HG03342 (cell line): ENCODE measurements around the gene C4orf36.
A peak's percentile ranks its signal among the peaks of the same experiment; 100 is the strongest.

Experiments used
- ATAC-seq: cut with Tn5 transposase; IDR thresholded peaks from one replicate; pipeline ENCODE4 v1.9.1; 2021; ENCODE audit warnings: mild to moderate bottlenecking, moderate library complexity; ENCODE audit not compliant: unreplicated experiment

C4orf36 gene, protein sequence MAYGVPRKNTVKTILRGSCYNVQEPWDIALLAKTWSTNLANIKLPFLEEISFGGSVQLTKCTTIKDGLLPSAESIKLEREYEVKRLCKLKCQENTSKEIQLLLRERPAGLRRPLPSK

DNA sequence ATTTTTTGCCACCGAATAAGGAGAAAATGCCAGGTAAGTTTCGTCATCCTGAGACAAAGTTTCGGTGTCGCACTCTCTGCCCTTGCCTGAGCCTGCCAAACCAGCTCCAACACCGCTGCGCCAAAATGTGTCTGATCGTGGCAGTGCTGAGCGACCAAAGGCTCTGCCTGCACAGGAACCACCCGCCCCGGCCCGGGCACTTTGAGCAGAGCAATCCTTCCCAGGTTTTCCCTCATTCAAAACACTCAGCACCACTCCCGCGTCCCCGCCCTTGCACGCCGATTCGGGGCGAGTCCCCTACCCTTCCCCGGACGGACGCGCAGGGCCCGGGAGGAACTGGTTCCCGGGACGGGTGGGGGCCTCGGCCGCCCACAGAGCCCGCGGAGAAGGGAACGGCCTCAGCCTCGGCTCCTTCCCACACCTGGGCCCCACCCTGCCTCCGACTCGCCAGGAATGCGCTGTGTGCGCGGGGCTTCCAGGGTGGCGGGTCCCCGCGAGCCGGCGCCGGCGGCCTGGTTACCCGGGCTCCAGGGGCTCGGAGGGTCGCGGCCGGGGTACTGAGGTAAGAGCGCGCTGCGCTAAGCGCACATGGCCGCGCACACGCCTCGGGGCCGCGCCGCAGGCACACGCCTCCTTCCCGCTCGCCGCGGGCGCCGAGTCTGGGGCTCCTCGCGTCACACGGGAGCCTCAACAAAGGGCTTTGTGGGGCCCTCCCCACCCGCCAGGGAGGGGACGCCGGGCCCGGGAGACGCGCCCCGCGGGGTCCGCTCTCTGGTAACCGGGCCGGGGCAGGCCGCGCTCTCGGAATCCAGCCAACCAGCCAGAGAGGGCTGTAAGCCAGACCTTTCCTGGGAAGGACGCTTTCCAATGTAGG, at the start of gene C4orf36:
Gene C4orf36, minus strand, starts transcription at position 661 of the 874 bp plus-strand sequence. CDS start 902 bp downstream, outside the sequence.
- peak; percentile 64 for ATAC-seq

DNA sequence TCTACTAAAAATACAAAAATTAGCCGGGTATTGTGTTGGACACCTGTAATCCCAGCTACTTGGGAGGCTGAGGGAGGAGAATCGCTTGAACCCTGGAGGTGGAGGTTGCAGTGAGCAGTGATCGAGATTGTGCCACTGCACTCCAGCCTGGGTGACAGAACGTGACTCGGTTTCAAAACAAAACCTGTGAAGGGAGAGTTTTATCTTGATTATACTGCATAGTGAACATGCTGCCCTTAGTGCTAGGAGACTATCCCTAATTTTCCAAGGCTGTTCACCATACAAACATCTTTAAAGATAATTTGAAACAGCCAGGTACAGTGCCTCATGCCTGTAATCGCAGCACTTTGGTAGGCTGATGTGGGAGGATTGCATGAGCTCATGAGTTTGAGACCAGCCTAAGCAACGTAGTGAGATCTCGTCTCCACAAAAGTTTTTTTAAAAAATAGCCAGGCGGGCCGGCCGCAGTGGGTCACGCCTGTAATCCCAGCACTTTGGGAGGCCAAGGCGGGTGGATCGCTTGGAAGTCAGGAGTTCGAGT, 48.8 kb upstream of the C4orf36 start:
- ATAC-seq = no peak

DNA sequence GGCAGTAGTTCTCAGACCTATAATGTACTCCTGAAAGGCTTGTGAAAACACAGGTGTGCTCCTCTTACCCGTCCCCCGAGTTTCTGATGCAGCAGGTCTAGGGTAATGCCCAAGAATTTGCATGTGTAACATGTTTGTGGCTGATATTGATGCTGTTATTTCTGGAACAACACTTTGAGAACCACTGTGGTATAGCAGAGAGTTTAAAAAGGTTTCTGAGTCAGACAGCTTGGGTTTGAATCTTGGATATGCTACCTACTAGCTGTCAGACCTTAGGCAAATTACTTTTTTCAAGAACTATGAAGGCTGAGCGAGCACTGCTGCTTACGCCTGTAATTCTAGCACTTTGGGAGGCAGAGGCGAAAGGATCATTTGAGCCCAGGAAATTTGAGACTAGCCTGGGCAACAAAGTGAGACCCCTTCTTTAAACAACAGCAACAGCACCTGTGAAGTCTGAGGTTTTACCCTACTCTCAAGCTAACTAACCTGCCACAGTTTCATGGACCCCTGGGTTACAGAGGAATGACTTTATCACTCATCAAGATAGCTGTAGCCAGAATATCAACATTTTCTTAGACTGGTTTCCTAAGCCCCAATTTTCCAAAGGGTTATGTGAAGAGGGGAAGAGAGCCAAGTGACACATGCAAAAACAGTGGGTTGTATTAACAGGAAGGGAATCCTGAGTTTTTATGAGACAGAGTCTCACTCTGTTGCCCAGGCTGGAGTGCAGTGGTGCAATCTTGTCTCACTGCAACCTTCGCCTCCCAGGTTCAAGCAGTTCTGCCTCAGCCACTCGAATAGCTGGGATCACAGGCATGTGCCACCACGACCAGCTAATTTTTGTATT, 47.7 kb upstream of the C4orf36 start:
- peak; percentile 68 for ATAC-seq

DNA sequence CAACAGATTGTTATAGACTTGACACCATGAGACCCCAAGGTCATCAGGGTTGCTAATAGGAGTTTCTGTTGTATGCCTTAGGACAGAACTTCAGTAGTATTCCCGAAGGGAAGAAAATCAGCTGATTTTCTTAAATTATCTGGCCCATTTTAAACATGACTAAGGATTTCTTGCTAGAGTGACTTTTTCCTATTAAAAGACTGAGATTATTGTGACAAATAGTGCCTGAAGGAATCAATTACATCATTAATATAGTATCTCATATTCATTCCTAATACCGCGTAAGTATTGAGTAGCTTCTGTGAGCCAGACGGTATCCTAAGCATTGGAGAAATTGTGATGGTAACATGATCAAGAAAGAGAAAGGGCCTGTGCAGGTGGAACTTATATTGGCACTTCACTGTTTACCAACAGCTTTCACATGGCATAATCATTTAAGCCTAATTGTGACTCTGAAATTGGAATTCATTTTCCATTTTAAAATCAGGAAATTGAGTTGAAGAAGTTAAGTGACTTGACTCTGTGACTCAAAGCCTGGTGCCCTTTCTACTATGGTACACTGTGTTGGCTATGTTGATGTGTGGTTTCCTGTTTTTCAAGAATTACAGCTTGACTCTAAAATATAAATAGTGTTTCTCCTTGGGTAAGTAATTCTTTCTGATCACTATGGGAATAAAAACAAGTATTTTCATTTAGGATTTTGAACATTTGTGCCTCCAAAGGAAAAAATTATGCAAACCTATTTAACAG, 46.7 kb upstream of the C4orf36 start:
- ATAC-seq = no peak

DNA sequence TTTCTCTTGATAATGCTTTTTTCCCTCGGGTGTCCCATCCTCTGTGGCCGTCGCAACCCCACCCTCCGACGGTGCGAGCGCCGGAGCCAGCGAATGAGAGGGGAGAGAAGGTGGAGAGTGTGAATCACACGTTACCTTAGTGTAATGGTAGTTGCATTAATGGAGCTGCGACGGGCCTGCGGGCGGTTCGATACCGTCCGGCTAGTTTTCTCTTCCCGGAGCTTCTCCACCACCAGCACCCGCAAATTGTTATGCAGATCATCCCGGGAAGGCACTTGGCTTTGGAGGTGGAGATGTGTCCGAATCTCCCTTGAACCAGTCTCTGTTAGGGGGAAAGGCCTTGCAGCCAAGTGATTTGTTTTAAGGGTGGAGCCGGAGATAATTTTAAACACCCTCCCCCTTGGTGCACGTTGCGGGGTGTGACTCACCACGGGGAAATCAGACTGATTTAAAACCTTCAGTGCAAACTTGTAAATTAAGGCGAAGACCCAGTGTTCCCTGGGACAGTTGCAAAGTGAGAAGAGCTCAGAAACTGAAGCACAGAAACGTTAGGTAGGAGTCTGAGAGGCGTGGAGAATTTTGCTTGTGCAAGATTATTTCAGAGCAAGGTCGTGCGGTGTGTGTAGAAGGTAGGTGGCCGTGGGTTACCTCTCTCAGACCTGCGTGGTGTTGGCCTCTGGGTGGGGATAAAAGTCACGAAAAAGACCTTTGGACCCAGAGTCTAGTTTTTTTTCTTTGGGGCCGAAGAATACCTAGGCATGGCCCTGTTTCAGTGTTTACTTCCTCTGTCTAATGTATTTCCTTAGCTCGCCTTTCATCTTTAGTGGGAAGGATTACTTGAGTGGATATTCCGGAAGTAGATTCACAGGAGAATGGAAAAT, 43.9 kb upstream of the C4orf36 start:
- peak; percentile 29 for ATAC-seq

DNA sequence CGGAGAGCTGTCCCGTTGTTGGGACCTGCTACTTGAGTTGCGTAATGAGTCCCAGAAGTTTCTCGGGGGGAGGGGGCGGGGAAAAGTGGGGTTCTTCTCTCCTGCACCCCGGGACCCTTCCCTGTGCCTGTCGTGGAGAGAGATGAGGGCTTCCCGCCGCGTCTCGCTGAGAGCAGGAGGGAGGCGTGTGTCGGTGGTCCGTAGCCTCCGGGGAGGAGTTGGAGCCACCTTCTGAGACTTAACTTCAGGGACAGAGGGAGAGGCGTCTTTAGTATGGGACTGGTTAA, 43.3 kb upstream of the C4orf36 start:
- peak; percentile 1 for ATAC-seq

DNA sequence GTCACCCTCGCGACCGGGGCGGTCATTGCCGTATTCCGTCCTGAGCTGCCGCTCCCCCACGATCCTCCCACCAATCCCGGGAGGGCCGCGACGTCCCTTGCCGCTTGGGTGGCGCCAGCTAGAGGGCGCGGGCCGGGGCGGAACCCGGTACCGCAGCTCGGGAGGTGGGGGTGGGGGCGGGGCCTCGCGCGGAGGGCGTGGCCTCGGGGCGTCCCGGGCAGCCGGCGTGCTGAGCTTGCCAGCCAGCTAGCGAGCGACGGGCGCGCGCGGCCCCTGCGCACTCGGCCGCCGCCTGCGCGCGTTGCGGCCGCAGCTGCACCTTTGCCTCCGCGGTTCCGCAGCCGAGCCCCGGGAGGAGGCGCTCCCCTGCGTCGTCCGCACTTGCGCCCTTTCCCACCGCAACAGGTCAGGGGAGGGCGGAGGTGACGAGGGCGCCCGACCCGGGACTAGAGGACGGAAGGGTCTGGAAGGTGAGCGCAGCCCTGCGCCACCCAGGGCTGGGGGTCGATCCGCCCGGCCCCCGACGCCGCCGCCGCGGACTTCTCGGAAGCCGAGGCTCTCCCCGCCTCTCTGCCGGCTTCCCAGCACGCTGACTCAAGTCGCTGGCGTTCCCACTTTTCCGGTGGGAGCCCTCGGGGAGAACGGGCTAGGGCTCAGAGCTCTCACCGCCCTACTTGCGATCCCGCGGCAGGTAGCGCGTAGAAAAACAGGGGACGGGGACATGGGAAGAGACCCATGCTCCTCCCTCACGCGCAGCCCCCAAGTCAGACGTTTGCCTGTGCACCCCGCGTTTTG, 42.7 kb upstream of the C4orf36 start, which contains the start of gene AFF1:
Gene AFF1, plus strand, starts transcription at position 241 of the 795 bp plus-strand sequence. CDS start 13,523 bp downstream, outside the sequence.
- ATAC-seq = peak; percentile 45

DNA sequence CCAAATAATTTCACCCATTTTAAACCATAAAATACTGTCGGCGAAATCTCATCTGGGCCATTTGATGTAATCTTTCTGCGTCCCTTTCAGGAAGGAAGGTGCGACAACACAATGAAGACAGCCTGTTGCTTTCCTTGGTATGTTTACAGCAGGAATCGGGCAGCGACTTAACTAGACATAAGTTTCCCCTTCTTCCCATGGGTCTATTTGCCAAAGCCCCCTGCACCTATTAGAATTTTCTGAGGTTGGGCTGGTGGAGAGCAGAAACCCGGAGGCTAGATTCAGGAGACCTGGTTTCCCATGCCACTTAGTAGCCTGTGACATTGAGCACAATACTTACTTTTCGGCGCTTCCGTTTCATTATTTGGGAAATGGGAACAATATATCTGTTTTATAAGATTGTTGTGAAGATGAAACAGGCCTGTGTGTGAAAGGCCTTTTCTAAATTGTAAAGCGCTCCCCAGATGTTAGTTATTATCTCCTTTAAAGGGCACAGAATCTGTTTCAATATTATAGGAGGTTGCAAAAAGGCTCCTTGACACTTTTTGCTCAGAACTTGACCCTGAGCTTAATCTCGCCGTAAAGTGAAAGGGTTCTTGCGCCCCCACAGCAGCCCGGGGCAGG, 42.0 kb upstream of the C4orf36 start:
- no peak for ATAC-seq

DNA sequence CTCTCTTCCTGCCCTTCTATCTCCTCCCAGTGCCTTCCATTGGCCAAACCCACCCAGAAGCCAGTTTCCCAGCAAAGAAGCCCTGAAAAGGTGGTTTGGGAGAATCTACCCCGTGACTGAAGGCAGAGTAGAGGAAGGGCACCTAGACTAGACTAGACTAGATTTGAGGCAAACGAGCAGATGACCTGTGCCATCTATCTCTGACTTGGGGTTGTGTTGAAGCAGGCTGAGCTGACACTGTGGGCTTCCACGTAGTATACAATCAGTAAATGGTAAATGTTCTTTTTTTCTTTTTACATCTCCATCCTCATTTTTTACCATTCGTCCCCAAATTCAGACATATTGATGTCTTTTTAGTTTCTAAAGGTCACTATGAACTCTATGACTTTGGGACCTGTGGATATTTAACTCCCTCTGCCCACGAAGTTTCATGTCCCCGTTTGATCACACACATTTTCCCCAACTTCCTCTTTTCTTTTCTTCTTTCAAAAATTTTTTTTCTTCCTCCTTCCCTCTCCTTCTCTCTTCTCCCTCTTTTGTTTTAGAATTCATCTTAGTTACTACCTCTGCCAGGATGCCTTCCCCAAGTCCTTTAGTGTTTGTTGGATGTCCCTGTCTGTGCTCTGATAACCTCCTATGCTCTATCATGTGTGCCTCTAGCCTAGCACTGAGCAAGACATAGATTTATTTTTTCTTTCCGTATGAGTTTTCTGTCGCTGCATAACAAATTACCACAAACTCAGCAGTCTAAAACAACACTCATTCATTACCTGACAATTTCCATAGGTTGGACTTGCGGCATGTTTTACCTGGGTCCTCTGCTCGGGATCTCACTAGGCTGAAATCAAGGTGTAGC, 36.4 kb upstream of the C4orf36 start:
- ATAC-seq = no peak

DNA sequence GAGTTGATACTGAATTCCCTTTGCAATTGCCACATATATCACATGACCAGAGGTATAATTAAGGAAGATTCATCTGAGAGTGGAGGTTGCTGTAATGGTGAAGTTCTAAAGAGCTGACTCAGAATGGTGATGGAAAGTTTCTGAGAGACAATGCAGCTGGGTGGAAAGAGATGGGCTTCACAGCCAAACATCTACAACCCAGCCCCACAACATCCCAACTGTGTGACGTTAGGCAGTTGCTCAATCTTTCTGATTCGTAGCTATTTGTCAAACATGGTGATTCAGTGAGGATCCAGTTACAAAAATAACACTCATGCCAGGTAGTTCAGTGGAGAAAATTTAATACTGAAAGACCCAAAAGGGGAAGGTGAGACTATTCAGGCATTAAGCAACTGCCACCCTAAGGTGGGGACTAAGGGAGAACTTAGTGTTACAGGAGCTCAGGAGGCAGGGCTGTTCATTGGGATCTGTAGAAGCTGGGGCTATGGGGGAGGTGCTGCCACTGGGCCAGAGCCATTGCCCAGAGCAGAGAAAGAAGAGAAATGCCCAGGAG, 35.7 kb upstream of the C4orf36 start:
- no peak for ATAC-seq

DNA sequence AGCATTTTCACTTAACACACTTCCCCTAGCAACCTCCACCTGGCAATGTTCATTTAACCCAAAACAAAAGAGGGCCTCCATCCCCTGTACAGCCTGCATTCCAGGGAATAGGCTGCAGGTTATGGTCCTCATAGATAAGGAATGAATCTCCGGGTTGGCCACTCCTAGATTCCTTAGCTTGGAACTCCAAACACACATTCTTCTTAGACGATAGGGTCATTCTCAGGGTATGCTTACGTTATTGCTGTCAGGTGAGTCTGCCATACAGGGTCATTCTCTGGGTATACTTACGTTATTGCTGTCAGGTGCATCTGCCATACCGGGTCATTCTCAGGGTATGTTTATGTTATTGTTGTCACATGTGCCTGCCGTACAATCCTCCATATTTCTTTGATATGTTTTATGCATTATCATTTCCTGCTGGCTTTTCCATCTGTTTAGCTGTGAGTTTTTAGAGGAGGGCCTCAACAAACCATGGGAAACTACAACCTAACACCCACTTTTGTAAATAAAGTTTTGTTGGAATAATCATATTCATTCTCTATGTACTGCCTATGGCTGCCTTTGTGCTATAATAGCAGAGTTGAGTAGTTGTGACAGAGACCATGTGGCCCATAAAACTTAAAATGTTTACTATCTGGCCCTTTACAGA, 34.3 kb upstream of the C4orf36 start:
- ATAC-seq = no peak

DNA sequence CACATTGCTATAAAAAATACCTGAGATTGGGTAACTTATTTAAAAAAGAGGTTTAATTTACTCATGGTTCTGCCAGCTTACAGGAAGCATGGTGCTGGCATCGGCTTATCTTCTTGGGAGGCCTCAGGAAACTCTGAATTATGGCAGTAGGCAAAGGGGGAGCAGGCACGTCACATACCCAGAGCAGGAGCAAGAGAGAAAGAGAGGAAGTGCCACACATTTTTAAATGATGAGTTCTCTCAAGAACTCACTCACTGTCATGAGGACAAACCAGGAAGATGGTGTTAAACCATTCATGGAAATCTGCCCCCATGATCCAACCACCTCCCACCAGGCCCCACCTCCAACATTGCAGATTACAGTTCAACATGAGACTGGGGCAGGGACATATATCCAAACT, 32.6 kb upstream of the C4orf36 start:
- no peak for ATAC-seq

DNA sequence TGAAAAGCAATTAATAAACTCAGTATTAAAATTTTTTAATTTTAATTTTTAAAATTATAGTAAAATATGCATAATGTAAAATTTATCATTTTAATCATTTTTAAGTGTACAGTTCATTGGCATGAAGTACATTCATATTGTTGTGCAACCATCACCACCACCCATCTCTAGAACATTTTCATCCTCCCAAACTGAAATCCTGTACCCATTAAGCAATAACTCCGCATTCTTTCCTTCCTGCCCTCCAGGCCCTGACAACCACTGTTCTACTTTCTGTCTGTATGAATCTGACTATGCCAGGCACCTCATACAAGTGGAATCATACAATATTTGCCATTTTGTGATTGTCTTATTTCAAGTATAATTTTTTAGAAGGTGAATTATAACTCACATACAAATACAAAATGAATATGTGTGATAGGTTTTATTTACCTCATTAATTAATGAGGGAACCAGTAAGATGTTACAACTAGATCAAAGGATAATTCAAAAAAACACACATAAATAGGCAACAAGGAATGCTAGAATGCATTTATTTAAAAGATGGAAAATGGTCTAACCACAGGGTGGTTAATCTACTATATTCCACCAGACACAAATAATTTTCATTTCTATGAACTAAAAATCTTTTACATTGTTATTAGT, 29.5 kb upstream of the C4orf36 start:
- no peak for ATAC-seq

DNA sequence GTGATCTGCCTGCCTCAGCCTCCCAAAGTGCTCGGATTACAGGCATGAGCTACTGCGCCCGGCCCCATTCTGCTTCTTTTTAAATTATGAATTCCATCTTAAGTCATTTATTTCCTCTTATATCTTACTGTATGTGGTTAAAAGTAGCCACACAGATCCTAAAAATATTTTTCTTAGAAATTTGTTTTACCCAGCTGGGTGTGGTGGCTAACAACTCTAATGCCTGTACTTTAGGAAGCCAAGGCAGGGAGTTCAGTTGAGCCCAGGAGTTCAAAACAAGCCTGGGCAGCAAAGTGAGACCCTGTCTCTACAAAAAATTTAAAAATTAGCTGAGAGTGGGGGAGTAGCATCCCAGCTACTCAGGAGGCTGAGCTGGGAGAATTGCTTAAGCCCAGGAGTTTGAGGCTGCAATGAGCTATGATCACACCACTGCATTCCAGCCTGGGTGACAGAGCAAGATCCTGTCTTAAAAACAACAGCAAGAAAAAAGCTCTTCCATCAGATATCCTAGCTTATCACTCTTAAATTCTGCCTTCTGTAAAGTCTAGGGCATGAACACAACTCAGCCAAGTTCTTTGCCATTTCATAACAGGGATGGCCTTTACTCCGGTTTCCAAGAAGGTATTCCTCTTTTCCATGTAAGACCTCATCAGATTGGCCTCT, 27.5 kb upstream of the C4orf36 start:
- ATAC-seq = no peak

DNA sequence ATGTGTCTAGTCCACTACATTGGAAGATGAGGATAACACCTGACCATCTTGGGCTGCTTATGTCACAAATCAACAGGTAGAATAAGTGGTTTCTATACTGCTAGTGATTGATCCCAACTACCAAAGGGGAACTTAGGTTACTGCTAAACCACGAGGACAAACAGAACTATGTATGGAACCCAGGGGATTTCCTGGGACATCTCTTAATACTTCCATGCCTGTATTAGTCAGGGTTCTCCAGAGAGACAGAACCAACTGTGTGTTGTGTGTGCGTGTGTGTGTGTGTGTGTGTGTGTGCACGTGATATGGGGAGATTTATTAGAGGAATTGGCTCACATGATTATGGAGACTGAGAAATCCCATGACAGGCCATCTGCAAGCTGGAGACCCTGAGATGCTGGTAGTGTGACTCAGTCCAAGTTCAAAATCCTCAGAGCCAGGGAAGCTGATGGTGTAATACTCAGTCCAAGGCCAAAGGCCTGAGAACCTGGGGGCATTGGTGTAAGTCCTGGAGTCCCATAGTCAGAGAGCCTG, 26.4 kb upstream of the C4orf36 start:
- no peak for ATAC-seq
